Measurements from ENCODE around the gene IL31RA. TPM values are rescaled to one million over a fixed set of nuclear protein-coding genes. Genes with fewer than 3 reads are reported as not detected.

Gene IL31RA
- polyA plus RNA-seq, 6 donors from 2014 or later: not detected

DNA sequence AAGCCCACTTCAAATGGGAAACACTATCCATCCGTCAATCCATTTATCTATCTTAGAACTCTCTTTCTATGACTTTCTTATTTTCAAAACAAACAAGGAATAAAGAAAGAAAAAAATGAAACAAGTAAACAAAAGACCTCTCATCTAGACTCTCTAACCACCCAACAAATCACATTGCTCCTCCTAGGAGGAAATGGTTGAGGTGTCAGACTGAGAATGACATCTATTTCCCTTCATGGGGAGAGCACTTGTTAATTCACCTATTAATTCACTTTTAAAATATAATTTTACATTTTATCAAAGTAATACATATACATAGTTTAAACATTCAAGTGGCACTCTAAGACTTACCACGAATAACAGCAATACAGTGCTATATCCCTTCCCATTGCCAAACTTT lies 2.4 kb upstream of the IL31RA start:
- Mint-ChIP-seq H3K9me3 (peaks cover 0 to 21% (median 6%) of the 10 kb centered on the region in 7 donors), H3K4me3 (no peak overlapping the region), H3K4me1 (no peaks in the 10 kb centered on the region), H3K27me3 (peaks cover 12 to 28% (median 25%) of the 10 kb centered on the region in 3 donors), H3K36me3 (no peaks in the 10 kb centered on the region), H3K27ac (peak overlapping the region in 1 of 6 donors; percentile 77)
- no peak for DNase-seq
- no peak for ATAC-seq (ENCODE audit: low read depth in 2 of 2)

DNA sequence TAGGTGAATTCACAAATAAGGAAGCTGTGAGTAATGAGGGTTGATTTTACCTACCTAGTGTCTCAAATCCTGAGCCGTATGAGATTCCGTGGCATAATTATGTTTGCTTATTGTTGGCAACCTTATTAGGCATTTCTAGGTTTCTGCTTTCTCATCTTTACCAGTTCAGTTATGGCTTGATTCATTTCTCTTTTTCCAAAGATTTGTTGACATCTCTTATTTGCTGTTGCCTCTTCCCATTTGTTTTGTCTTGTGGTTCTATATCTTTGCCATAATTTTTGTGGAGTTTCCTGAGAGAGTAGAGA lies 470 bp downstream of the IL31RA start:
- ATAC-seq (ENCODE audit: low read depth in 2 of 2) (no peak), DNase-seq (no peak)
- no peak overlapping the region for H3K4me3 Mint-ChIP-seq
- no peaks in the 10 kb centered on the region for H3K4me1 Mint-ChIP-seq
- H3K27me3 Mint-ChIP-seq: peaks cover 12 to 36% (median 28%) of the 10 kb centered on the region in 3 donors
- peaks cover 0 to 2% (median 0%) of the 10 kb centered on the region in 7 donors for H3K9me3 Mint-ChIP-seq
- no peaks in the 10 kb centered on the region for H3K36me3 Mint-ChIP-seq
- H3K27ac Mint-ChIP-seq: no peak overlapping the region

DNA sequence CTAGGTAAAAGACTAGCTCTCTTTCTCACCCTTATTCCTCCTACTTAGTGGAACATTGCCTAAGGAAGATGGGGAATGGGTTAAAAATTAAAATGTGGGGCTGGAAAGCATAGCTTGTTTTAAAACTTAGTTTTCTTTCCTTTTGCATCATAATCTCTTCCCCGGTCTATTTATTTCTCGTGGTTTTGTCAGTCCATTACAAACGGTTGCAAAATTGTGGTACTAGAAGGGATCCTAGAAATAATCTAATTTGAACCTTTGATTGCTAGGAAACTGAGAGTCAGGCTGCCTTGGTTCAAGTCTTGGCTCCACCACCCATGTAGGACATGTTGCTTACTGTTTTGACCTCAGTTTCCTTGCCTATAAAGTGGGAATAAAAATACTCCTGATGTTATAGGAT lies 1.3 kb downstream of the IL31RA start:
- Mint-ChIP-seq H3K27me3 (peaks cover 15 to 39% (median 33%) of the 10 kb centered on the region in 3 donors), H3K9me3 (peaks cover 0 to 2% (median 0%) of the 10 kb centered on the region in 7 donors), H3K4me1 (no peaks in the 10 kb centered on the region), H3K27ac (peak overlapping the region in 1 of 6 donors; percentile 54), H3K4me3 (no peak overlapping the region), H3K36me3 (no peaks in the 10 kb centered on the region)
- DNase-seq (no peak), ATAC-seq (ENCODE audit: low read depth in 2 of 2) (no peak)

DNA sequence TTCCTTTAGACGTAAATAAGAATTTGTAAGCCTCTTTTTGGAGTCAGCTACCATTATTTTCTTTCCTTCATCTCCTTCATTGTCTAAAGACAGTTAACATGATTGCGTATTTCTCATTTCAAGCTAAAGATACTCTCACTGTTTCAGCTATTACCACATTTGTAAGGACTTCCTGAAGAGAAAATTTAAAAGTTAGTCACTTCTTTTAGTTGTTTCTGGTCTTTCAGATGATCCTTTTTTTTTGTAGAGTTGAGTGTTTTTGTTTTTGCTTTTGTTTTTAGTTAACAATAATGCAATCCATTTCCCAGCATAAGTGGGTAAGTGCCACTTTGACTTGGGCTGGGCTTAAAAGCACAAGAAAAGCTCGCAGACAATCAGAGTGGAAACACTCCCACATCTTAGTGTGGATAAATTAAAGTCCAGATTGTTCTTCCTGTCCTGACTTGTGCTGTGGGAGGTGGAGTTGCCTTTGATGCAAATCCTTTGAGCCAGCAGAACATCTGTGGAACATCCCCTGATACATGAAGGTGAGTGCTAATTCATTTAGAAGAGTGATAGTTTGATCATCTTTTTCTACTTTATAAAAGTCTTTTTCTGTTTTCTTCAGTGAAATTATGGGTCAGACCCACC lies 2.0 kb downstream of the IL31RA start:
- Mint-ChIP-seq H3K27me3 (peaks cover 12 to 44% (median 28%) of the 10 kb centered on the region in 3 donors), H3K4me3 (no peak overlapping the region), H3K4me1 (no peaks in the 10 kb centered on the region), H3K27ac (no peak overlapping the region), H3K9me3 (peaks cover 0 to 2% (median 0%) of the 10 kb centered on the region in 7 donors), H3K36me3 (no peaks in the 10 kb centered on the region)
- ATAC-seq (ENCODE audit: low read depth in 2 of 2) (no peak), DNase-seq (no peak)

DNA sequence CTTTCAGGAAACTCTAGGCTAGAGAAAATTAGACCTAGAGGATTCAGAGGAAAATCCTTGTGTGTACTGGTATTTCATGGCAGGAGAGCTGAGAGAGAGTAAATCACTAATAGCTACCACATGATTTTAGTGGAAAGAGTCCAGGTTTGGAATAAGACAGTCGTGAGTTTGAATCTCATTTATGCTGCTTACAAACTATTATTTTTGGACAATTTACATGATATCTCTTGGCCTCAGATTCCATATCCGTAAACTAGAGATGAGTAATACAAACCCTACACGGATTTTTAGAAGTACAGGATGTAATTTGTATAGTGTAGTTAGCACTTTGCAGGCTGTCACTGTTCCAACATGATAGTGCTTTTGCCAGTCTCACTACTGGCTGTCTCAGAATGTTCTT lies 2.7 kb downstream of the IL31RA start:
- H3K4me3 Mint-ChIP-seq: no peak overlapping the region
- ATAC-seq (ENCODE audit: low read depth in 2 of 2) (no peak), DNase-seq (no peak)
- peaks cover 0 to 2% (median 0%) of the 10 kb centered on the region in 7 donors for H3K9me3 Mint-ChIP-seq
- H3K27ac Mint-ChIP-seq: no peak overlapping the region
- no peaks in the 10 kb centered on the region for H3K4me1 Mint-ChIP-seq
- peaks cover 15 to 44% (median 25%) of the 10 kb centered on the region in 3 donors for H3K27me3 Mint-ChIP-seq
- no peaks in the 10 kb centered on the region for H3K36me3 Mint-ChIP-seq

DNA sequence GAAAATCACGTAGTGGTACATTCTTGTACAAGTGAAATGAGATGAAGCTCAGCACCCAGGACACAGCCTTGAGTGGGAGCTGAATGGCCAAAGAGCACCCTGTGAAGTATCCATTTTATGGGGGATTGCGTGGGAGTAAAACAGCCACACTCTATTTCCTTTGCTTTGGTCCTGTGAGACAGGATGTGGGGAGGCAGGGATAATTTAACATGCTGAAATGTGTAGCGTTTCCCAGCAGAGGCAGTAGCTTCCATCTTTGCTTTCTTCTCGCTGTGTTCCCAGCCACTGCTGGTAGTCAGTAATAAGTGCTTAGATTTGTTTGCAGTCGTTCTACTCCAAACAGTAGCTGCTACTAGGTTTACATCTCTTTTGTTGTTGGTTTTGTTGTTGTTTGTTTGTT lies 4.4 kb downstream of the IL31RA start:
- no peaks in the 10 kb centered on the region for H3K36me3 Mint-ChIP-seq
- peak overlapping the region in 1 of 8 donors; percentile 17 for H3K4me3 Mint-ChIP-seq
- H3K4me1 Mint-ChIP-seq: no peaks in the 10 kb centered on the region
- DNase-seq: no peak
- no peak for ATAC-seq (ENCODE audit: low read depth in 2 of 2)
- no peak overlapping the region for H3K27ac Mint-ChIP-seq
- H3K27me3 Mint-ChIP-seq: peaks cover 12 to 31% (median 20%) of the 10 kb centered on the region in 3 donors
- peaks cover 0 to 3% (median 2%) of the 10 kb centered on the region in 7 donors for H3K9me3 Mint-ChIP-seq

DNA sequence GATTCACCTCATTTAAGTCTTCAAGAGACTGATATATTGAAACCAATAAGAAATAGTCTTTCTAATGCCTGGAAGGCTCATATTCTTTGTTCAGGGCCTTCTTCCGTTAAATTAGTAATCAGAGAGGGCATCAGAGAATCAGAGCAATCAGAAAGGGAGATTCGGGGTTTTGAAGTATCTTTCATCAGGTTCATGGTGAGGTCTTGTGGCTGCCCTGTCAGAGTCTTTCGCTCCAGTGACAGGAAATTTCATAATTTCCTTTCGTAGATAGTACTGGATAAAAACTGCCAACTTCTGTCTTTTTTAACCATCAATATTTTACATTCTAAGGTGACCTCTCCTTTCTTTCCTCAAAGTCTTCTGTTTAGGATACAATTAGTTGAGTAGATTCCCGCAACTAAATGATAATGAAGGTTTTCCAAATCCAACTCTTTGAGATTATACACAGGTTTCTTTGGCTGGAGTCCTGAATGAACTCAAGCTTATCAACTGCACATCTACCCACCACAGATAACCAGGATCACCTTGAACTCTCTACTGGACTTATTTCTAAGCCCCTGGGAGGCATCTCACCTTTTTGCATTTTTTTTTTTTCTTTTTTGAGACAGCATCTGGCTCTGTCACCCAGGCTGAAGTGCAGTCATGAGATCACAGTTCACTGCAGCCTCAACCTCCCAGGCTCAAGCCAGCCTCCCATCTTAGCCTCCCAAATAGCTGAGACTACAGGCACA lies 5.5 kb downstream of the IL31RA start:
- Mint-ChIP-seq H3K36me3 (no peaks in the 10 kb centered on the region), H3K27ac (no peak overlapping the region), H3K4me3 (no peak overlapping the region), H3K9me3 (peaks cover 0 to 12% (median 2%) of the 10 kb centered on the region in 7 donors), H3K4me1 (no peaks in the 10 kb centered on the region), H3K27me3 (peaks cover 11 to 21% (median 12%) of the 10 kb centered on the region in 3 donors)
- no peak for ATAC-seq (ENCODE audit: low read depth in 2 of 2)
- no peak for DNase-seq

DNA sequence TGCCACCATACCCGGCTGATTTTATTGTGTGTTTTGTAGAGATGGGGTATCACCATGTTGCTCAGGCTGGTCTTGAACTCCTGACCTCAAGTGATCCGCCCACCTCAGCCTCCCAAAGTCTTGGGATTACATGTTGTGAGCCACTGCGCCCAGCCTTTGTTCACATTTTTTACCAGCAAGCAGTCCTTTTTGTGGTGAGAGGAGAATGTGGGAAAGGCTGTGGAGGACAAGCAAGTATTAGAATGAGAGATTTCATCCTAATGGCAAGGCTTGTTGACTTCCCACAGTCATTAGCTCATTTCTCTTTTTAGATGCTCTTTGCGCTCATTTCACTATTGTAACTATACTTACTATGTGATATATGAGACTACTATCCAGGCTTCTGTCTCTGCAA lies 6.1 kb downstream of the IL31RA start:
- ATAC-seq (ENCODE audit: low read depth in 2 of 2) (no peak), DNase-seq (no peak)
- Mint-ChIP-seq H3K4me3 (no peak overlapping the region), H3K27me3 (peaks cover 11 to 19% (median 12%) of the 10 kb centered on the region in 3 donors), H3K9me3 (peaks cover 0 to 13% (median 2%) of the 10 kb centered on the region in 7 donors), H3K36me3 (no peaks in the 10 kb centered on the region), H3K4me1 (no peaks in the 10 kb centered on the region), H3K27ac (no peak overlapping the region)

DNA sequence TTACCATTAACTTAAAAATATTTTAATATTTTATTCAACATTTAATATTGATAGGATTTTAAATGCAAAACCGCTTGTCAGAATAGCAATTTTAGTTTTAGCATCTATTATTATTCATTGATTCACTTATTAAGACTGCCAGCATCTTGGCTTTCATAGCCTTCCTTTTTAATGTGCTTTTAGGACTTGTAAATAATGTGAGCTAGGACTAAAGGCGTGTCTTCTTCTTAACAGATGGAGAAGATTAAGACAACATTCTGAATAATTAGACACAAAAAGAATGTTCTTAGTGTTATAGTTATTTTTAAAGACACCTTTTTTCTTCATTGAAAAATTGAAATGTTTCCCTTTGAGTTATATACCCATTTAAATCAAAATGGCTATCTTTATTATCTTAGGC lies 6.9 kb downstream of the IL31RA start:
- ATAC-seq (ENCODE audit: low read depth in 2 of 2): no peak
- Mint-ChIP-seq H3K36me3 (no peaks in the 10 kb centered on the region), H3K27me3 (peaks cover 11 to 19% (median 12%) of the 10 kb centered on the region in 3 donors), H3K9me3 (peaks cover 0 to 13% (median 2%) of the 10 kb centered on the region in 7 donors), H3K4me3 (no peak overlapping the region), H3K4me1 (no peaks in the 10 kb centered on the region), H3K27ac (no peak overlapping the region)
- DNase-seq: no peak

DNA sequence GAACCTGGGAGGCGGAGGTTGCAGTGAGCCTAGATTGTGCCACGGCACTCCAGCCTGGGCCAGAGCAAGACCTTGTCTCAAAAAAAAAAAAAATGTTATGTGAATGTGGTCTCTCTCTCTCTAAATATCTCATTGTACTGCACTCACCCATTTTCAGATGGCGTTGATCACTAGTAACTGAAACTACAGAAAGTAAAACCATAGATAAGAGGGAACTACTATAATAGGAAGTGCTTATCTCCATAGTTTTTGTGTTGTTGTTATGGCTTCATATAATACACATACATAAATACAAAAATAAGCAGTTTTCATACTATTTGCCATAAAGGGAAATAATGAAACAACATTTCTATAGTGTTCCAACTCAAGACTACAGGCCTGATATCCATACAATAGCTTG lies 9.1 kb downstream of the IL31RA start:
- ATAC-seq (ENCODE audit: low read depth in 2 of 2): no peak
- H3K36me3 Mint-ChIP-seq: no peaks in the 10 kb centered on the region
- no peak overlapping the region for H3K4me3 Mint-ChIP-seq
- peaks cover 11 to 16% (median 12%) of the 10 kb centered on the region in 3 donors for H3K27me3 Mint-ChIP-seq
- no peak for DNase-seq
- peaks cover 0 to 13% (median 2%) of the 10 kb centered on the region in 7 donors for H3K9me3 Mint-ChIP-seq
- H3K27ac Mint-ChIP-seq: no peak overlapping the region
- H3K4me1 Mint-ChIP-seq: no peaks in the 10 kb centered on the region

DNA sequence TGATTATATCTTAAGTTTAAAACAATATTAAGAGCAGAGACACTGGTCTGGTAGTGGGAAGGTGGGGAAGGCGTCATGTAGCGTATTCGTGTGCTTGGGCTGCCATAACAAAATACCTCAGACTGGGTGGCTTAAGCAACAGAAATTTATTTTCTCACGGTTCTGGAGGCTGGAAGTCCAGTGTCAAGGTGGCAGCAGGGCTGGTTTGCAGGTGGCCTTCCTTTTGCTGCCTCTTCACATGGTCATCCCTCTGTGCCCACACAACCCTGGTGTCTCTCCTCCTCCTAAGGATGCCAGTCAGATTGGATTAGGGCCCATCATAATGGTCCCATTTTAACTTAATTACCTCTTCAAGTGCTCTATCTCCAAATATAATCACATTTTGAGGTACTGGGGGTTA lies 9.6 kb downstream of the IL31RA start:
- DNase-seq (no peak), ATAC-seq (ENCODE audit: low read depth in 2 of 2) (no peak)
- Mint-ChIP-seq H3K27me3 (peaks cover 11 to 12% (median 11%) of the 10 kb centered on the region in 3 donors), H3K4me3 (no peak overlapping the region), H3K27ac (no peak overlapping the region), H3K36me3 (no peaks in the 10 kb centered on the region), H3K9me3 (peaks cover 0 to 13% (median 2%) of the 10 kb centered on the region in 7 donors), H3K4me1 (no peaks in the 10 kb centered on the region)

DNA sequence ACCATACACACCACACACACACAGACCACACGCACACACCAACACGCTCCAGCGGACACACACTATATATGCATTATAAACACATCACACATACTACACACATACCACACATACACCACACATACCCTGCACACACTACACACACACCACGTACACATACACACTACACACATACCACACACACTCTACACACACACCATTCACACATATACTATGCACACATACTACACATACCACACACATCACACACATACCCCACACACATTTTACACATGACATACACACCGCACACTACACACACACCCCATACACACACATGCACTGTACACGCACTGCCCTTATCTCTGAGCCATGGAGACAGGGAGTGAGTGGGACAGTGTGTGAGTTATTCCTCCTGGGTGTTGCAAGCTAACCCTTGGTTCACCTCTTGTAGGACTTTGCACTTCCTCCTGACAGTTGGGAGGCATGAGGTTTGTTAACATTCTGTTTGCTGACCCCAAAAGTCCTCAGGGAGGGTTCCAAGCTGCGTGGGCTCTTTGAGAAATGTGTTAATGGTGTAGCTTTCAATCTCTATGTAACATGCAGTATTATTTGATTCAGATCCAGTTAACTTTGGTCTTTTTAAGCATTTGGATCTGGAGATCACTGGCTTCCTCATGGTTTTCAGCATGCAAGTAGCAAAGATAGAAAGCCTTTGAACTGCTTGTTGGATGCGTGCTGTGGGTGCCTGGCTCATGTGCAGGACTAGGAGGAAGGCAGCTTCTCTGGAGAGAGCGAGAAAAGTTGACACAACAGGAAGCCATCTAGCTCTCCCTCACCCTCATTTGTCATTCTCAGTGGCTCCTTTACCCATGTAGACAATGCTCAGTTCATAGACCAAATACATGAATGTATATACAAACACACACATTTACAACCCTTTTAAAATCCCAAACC lies 13.7 kb downstream of the IL31RA start:
- ATAC-seq (ENCODE audit: low read depth in 2 of 2) (no peak), DNase-seq (no peak)
- H3K27ac Mint-ChIP-seq: no peak overlapping the region
- peaks cover 0 to 4% (median 0%) of the 10 kb centered on the region in 3 donors for H3K27me3 Mint-ChIP-seq
- H3K4me1 Mint-ChIP-seq: no peaks in the 10 kb centered on the region
- no peaks in the 10 kb centered on the region for H3K36me3 Mint-ChIP-seq
- peaks cover 0 to 13% (median 0%) of the 10 kb centered on the region in 7 donors for H3K9me3 Mint-ChIP-seq
- no peak overlapping the region for H3K4me3 Mint-ChIP-seq

DNA sequence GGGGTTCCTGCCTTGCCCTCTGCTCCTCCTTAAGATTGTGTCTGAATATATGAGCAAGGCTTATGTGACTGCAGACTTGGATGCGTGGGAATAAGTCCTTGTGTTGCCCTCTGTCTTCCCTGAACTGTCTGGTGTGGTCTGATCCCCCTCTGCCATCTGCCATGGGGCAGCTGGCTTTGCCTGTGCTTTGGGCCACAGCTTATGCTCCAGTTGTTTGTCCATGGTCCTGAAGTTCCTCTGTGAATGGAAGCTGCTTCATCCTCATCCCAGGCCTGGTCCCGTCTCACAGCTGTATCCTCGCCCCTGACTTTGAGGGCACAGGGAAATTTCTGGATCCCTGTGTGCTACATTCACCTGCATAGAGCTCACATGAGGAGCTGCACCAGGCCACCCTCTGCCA lies 14.7 kb downstream of the IL31RA start:
- ATAC-seq (ENCODE audit: low read depth in 2 of 2): no peak
- Mint-ChIP-seq H3K27me3 (peaks cover 0 to 4% (median 0%) of the 10 kb centered on the region in 3 donors), H3K36me3 (no peaks in the 10 kb centered on the region), H3K4me1 (no peaks in the 10 kb centered on the region), H3K27ac (peak overlapping the region in 2 of 6 donors; percentile 12 to 30), H3K9me3 (peaks cover 0 to 8% (median 0%) of the 10 kb centered on the region in 7 donors), H3K4me3 (no peak overlapping the region)
- DNase-seq: no peak
